HepG2 (cell line): ENCODE measurements around the gene UNC119B. TPM values are rescaled to one million over a fixed set of nuclear protein-coding genes. Genes with fewer than 3 reads are reported as not detected.

ENCODE experiments used
- ATAC-seq: fragments of 200-7000 bp; cut with Tn5 transposase; 3 replicates; pipeline ENCODE4 v1.9.1; 2020; ENCODE audit warnings: mild to moderate bottlenecking, moderate library complexity
- BruUV-seq: library from RNA; stranded (reverse); fragments of 400-500 nt; replicated peaks from 2 replicates; lab custom pipeline; 2021; lab: Mats Ljungman, UMichigan
- CTCF ChIA-PET: fragments of 300-600 bp; formaldehyde crosslinking; extraction: SDS; loops from one replicate; lab custom pipeline; 2021; ENCODE audit warnings: low total read pairs, inconsistent platforms, low intra/inter-chr PET ratio; lab: Yijun Ruan, JAX
- POLR2A ChIA-PET: fragments of 350-600 bp; sonication (Branson Sonifier 250); formaldehyde crosslinking; loops from one replicate; lab custom pipeline; 2020; ENCODE audit warnings: antibody characterized with exemption, inconsistent platforms; lab: Yijun Ruan, JAX
- DNase-seq: peaks from one replicate; pipeline ENCODE4 v3.0.0-alpha.2; 2015; ENCODE audit warnings: low spot score
- FAIRE-seq: peaks from 3 replicates; lab custom pipeline; 2011; peaks lifted over from hg19 to GRCh38; lab: Jason Lieb, UNC
- H2AFZ ChIP-seq: one replicate; pipeline ENCODE4 v1.6.1; 2011; ENCODE audit warnings: low read length, inconsistent platforms
- H3K27ac ChIP-seq: fragments of 300-600 bp; 3 replicates; pipeline ENCODE4 v1.8.0; 2011; ENCODE audit warnings: mixed run types, mild to moderate bottlenecking, mixed read lengths, low read length, inconsistent platforms; ENCODE audit not compliant: insufficient read depth; ENCODE audit errors: extremely low read length
- H3K27me3 ChIP-seq, 2 experiments: fragments of 200-600 bp in 1 of 2; 2 replicates in 1 of 2; 3 replicates in 1 of 2; pipeline versions ENCODE4 v1.6.0 to v1.8.0; 2011; ENCODE audit warnings: low read length in 2 of 2, mild to moderate bottlenecking in 2 of 2, moderate library complexity in 2 of 2, inconsistent platforms in 1 of 2; ENCODE audit not compliant: insufficient read depth in 2 of 2, control insufficient read depth in 1 of 2
- H3K36me3 ChIP-seq, 2 experiments: fragments of 200-600 bp in 1 of 2; replicated peaks in 1 of 2; 2 replicates in 1 of 2; 3 replicates in 1 of 2; pipeline versions ENCODE4 v1.5.1 to v1.8.0; 2011; ENCODE audit warnings: low read length in 2 of 2, inconsistent platforms in 1 of 2; ENCODE audit not compliant: insufficient read depth in 2 of 2, control insufficient read depth in 1 of 2
- H3K4me1 ChIP-seq: 2 replicates; pipeline ENCODE4 v1.5.1; 2012; ENCODE audit warnings: low read length, inconsistent platforms; ENCODE audit not compliant: insufficient read depth
- H3K4me2 ChIP-seq: 2 replicates; pipeline ENCODE4 v1.6.0; 2011; ENCODE audit warnings: low read depth, low read length, inconsistent platforms
- H3K4me3 ChIP-seq, 3 experiments: fragments of 200-600 bp in 1 of 3; sonication (generic), shearing (Covaris generic) in 1 of 3; replicated peaks in 1 of 3; 2 replicates each; pipeline ENCODE4 v1.5.1; 2011 to 2016; ENCODE audit warnings: low read length in 3 of 3, inconsistent platforms in 2 of 3, low read depth in 2 of 3, mild to moderate bottlenecking in 2 of 3, control low read depth in 1 of 3, mixed read lengths in 1 of 3; ENCODE audit not compliant: insufficient read depth in 1 of 3
- H3K79me2 ChIP-seq: one replicate; pipeline ENCODE4 v1.6.1; 2011; ENCODE audit warnings: low read length, inconsistent platforms; ENCODE audit not compliant: insufficient read depth
- H3K9ac ChIP-seq: 2 replicates; pipeline ENCODE4 v1.6.0; 2011; ENCODE audit warnings: mild to moderate bottlenecking, low read depth, low read length, inconsistent platforms; ENCODE audit not compliant: insufficient read depth
- H3K9me3 ChIP-seq: 2 replicates; pipeline ENCODE4 v1.5.1; 2012; ENCODE audit warnings: mild to moderate bottlenecking, low read length
- H4K20me1 ChIP-seq: 2 replicates; pipeline ENCODE4 v1.6.0; 2011; ENCODE audit warnings: inconsistent platforms, mild to moderate bottlenecking, low read length, moderate library complexity; ENCODE audit not compliant: insufficient read depth
- MLLT10 ChIP-seq: sonication (generic); formaldehyde crosslinking; IDR thresholded peaks from 2 replicates; pipeline ENCODE4 v1.4.0; 2020; ENCODE audit warnings: missing genetic modification reagents
- NFE2L1 ChIP-seq: sonication (generic); formaldehyde crosslinking; IDR thresholded peaks from 2 replicates; pipeline ENCODE4 v1.4.0; 2020; ENCODE audit warnings: missing genetic modification reagents, mild to moderate bottlenecking, borderline replicate concordance
- NFYB ChIP-seq: sonication (generic); formaldehyde crosslinking; IDR thresholded peaks from 2 replicates; pipeline ENCODE4 v1.4.0; 2020; ENCODE audit warnings: missing genetic modification reagents
- POLR2G ChIP-seq: fragments of 200-400 bp; formaldehyde crosslinking; IDR thresholded peaks from 2 replicates; pipeline ENCODE4 v1.6.1; 2018; ENCODE audit warnings: mild to moderate bottlenecking, low read depth, low read length, moderate library complexity
- SP4 ChIP-seq: sonication (generic); formaldehyde crosslinking; IDR thresholded peaks from 2 replicates; pipeline ENCODE4 v1.8.1; 2023; ENCODE audit warnings: mild to moderate bottlenecking, missing genetic modification reagents
- TCF7 ChIP-seq: sonication (generic); IDR thresholded peaks from 2 replicates; pipeline ENCODE4 v1.6.1; 2016; ENCODE audit warnings: antibody characterized with exemption, low read depth
- XBP1 ChIP-seq: sonication (generic); formaldehyde crosslinking; IDR thresholded peaks from 2 replicates; pipeline ENCODE4 v1.5.0; 2020; ENCODE audit warnings: missing genetic modification reagents
- ZBTB8A ChIP-seq: sonication (generic); formaldehyde crosslinking; IDR thresholded peaks from 2 replicates; pipeline ENCODE4 v1.4.0; 2020; ENCODE audit warnings: mild to moderate bottlenecking, low read depth, missing genetic modification reagents, borderline replicate concordance
- ZNF326 ChIP-seq: sonication (generic); formaldehyde crosslinking; IDR thresholded peaks from 2 replicates; pipeline ENCODE4 v1.4.0; 2020; ENCODE audit warnings: missing genetic modification reagents, borderline replicate concordance
- ZNF761 ChIP-seq: sonication (generic); formaldehyde crosslinking; conservative IDR thresholded peaks from 2 replicates; pipeline ENCODE4 v1.4.0; 2020; ENCODE audit warnings: mild to moderate bottlenecking, missing genetic modification reagents
- WGBS: methylation state at CpG from one replicate; pipeline ENCODE4 v1.1.6; 2017; ENCODE audit warnings: low lambda C conversion rate; 5-methylcytosine and 5-hydroxymethylcytosine counted together
- in situ Hi-C: cut with HindIII; loops from 2 replicates; pipeline ENCODE4 v1.10.0; 2017; ENCODE audit warnings: low pct_unique_long_range_greater_than_20kb; ENCODE audit not compliant: extremely low pct_ligation_motif_present
- intact Hi-C: fragments of 100-400 bp; cut with micrococcal nuclease; formaldehyde crosslinking; loops from one replicate; pipeline ENCODE4 v1.10.0; 2022; ENCODE audit not compliant: unreplicated experiment
- polyA plus RNA-seq, 8 experiments: library from polyadenylated mRNA; depleted of rRNA in 3 of 8; stranded (reverse) in 7 of 8; unstranded in 1 of 8; fragments of >200 nt; fragmentation: Illumina TruSeq in 4 of 8; extraction: Trizol in 4 of 8; gene quantifications; 2 replicates each; pipeline versions ENCODE4 v1.2.1 to v1.2.3, GENCODE V29; 2011 to 2016; ENCODE audit warnings: low read depth in 4 of 8, missing spikeins in 1 of 8, mixed read lengths in 1 of 8; ENCODE audit not compliant: insufficient read depth in 1 of 8
- total RNA-seq, 5 experiments: library from RNA; depleted of rRNA; stranded (reverse); fragments of >200 nt; fragmentation: Illumina TruSeq; extraction: Trizol; gene quantifications; 2 replicates each; pipeline ENCODE4 v1.2.3, GENCODE V29; 2016; ENCODE audit warnings: low read depth in 1 of 5
- TF ChIP-seq, protein P1 (sequence below): sonication (generic); formaldehyde crosslinking; IDR thresholded peaks from 2 replicates; pipeline ENCODE4 v1.8.1; 2022; ENCODE audit warnings: mild to moderate bottlenecking, missing genetic modification reagents
- TF ChIP-seq, protein P2 (sequence below): sonication (generic); formaldehyde crosslinking; conservative IDR thresholded peaks from 2 replicates; pipeline ENCODE4 v1.8.0; 2022; ENCODE audit warnings: mild to moderate bottlenecking, moderate library complexity, missing genetic modification reagents
- TF ChIP-seq, protein P3 (sequence below): sonication (generic); formaldehyde crosslinking; IDR thresholded peaks from 2 replicates; pipeline ENCODE4 v1.5.0; 2020; ENCODE audit warnings: mild to moderate bottlenecking, missing genetic modification reagents, borderline replicate concordance

UNC119B gene
- total and polyA plus RNA-seq, 2 of the 13 experiments (the other 11 are each of a cell fraction or from before 2014, with no cell fraction given) = 19.6 to 19.7 TPM

DNA sequence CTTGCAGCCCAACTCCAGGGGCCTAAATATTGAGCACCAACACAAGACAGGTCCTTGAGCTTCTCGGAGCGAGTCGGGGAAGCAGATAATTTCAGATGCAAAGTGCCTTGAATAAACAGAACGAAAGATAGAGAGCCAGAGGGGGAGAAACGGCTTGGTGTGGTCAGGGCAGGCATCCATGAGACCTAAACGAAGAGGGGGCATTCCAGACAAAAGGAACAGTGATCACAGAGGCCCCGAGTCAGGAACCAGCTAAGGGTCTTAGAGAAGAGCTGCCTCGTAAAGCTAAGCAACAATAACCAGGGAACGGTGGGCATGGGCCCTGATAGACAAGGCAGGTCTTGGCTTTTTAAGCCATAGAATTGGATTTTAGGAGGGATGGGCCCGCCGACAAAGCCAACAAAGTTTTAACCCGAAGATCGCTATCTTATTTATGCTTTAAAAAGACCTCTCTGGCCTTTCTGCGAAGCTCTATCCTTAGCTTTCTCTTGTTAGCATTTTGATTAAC, 14.9 kb downstream of the UNC119B start:
- FAIRE-seq (no peak), ATAC-seq (peak; percentile 2; the same call in 1 of the 3 replicates), DNase-seq (no peak)
- Histone ChIP-seq H3K4me1 (peaks cover 29% of the 10 kb centered on the region), H3K4me3 (peak overlapping the region; percentile 68 to 85 (median 80)), H3K27ac (no peak overlapping the region), H3K27me3 (no peaks in the 10 kb centered on the region), H3K9me3 (no peaks in the 10 kb centered on the region), H4K20me1 (no peaks in the 10 kb centered on the region), H3K9ac (peak overlapping the region; percentile 84), H3K36me3 (peaks cover 11 to 37% of the 10 kb centered on the region in 2 experiments), H3K79me2 (peaks cover 8% of the 10 kb centered on the region), H3K4me2 (peak overlapping the region; percentile 92), H2AFZ (peak overlapping the region; percentile 59)
- BruUV-seq = no TSS peak
- ChIA-PET CTCF (no interaction called here), POLR2A (interaction anchor here (1.0 to 1.2 kb wide), 2 partner anchors 17 to 255 kb away, joined by 3 read pairs; no protein-coding TSS in a partner anchor)
- 36% methylated on average over 14 of the region's 14 CpGs for WGBS
- intact Hi-C loops (no loop called here), in situ Hi-C loops (no loop called here)
- TF ChIP-seq TCF7 (no peak), ZNF326 (CRISPR knock-in tag) (no peak), ZNF761 (CRISPR knock-in tag) (no peak), POLR2G (no peak), NFYB (CRISPR knock-in tag) (no peak), NFE2L1 (CRISPR knock-in tag) (no peak), ZBTB8A (no peak), MLLT10 (no peak), XBP1 (CRISPR knock-in tag) (no peak), SP4 (no peak)
- TF ChIP-seq, protein P1, sequence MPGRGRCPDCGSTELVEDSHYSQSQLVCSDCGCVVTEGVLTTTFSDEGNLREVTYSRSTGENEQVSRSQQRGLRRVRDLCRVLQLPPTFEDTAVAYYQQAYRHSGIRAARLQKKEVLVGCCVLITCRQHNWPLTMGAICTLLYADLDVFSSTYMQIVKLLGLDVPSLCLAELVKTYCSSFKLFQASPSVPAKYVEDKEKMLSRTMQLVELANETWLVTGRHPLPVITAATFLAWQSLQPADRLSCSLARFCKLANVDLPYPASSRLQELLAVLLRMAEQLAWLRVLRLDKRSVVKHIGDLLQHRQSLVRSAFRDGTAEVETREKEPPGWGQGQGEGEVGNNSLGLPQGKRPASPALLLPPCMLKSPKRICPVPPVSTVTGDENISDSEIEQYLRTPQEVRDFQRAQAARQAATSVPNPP (CRISPR knock-in tag) = no peak
- TF ChIP-seq, protein P2, sequence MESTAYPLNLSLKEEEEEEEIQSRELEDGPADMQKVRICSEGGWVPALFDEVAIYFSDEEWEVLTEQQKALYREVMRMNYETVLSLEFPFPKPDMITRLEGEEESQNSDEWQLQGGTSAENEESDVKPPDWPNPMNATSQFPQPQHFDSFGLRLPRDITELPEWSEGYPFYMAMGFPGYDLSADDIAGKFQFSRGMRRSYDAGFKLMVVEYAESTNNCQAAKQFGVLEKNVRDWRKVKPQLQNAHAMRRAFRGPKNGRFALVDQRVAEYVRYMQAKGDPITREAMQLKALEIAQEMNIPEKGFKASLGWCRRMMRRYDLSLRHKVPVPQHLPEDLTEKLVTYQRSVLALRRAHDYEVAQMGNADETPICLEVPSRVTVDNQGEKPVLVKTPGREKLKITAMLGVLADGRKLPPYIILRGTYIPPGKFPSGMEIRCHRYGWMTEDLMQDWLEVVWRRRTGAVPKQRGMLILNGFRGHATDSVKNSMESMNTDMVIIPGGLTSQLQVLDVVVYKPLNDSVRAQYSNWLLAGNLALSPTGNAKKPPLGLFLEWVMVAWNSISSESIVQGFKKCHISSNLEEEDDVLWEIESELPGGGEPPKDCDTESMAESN (CRISPR knock-in tag) = 0 out of 2 replicates have a peak, but pooled peaks have one; percentile 16
- TF ChIP-seq, protein P3, sequence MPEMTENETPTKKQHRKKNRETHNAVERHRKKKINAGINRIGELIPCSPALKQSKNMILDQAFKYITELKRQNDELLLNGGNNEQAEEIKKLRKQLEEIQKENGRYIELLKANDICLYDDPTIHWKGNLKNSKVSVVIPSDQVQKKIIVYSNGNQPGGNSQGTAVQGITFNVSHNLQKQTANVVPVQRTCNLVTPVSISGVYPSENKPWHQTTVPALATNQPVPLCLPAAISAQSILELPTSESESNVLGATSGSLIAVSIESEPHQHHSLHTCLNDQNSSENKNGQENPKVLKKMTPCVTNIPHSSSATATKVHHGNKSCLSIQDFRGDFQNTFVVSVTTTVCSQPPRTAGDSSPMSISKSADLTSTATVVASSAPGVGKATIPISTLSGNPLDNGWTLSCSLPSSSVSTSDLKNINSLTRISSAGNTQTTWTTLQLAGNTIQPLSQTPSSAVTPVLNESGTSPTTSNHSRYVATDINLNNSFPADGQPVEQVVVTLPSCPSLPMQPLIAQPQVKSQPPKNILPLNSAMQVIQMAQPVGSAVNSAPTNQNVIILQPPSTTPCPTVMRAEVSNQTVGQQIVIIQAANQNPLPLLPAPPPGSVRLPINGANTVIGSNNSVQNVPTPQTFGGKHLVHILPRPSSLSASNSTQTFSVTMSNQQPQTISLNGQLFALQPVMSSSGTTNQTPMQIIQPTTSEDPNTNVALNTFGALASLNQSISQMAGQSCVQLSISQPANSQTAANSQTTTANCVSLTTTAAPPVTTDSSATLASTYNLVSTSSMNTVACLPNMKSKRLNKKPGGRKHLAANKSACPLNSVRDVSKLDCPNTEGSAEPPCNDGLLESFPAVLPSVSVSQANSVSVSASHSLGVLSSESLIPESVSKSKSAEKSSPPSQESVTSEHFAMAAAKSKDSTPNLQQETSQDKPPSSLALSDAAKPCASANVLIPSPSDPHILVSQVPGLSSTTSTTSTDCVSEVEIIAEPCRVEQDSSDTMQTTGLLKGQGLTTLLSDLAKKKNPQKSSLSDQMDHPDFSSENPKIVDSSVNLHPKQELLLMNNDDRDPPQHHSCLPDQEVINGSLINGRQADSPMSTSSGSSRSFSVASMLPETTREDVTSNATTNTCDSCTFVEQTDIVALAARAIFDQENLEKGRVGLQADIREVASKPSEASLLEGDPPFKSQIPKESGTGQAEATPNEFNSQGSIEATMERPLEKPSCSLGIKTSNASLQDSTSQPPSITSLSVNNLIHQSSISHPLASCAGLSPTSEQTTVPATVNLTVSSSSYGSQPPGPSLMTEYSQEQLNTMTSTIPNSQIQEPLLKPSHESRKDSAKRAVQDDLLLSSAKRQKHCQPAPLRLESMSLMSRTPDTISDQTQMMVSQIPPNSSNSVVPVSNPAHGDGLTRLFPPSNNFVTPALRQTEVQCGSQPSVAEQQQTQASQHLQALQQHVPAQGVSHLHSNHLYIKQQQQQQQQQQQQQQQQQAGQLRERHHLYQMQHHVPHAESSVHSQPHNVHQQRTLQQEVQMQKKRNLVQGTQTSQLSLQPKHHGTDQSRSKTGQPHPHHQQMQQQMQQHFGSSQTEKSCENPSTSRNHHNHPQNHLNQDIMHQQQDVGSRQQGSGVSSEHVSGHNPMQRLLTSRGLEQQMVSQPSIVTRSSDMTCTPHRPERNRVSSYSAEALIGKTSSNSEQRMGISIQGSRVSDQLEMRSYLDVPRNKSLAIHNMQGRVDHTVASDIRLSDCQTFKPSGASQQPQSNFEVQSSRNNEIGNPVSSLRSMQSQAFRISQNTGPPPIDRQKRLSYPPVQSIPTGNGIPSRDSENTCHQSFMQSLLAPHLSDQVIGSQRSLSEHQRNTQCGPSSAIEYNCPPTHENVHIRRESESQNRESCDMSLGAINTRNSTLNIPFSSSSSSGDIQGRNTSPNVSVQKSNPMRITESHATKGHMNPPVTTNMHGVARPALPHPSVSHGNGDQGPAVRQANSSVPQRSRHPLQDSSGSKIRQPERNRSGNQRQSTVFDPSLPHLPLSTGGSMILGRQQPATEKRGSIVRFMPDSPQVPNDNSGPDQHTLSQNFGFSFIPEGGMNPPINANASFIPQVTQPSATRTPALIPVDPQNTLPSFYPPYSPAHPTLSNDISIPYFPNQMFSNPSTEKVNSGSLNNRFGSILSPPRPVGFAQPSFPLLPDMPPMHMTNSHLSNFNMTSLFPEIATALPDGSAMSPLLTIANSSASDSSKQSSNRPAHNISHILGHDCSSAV (CRISPR knock-in tag) = 0 out of 2 replicates have a peak, but pooled peaks have one; percentile 53
